K562 (cell line): ENCODE measurements around the gene DHX38. TPM values are rescaled to one million over a fixed set of nuclear protein-coding genes. Genes with fewer than 3 reads are reported as not detected.

ENCODE experiments used
- L3MBTL2 ChIP-seq: fragments of 450-650 bp; IDR thresholded peaks from 2 replicates; pipeline ENCODE4 v1.6.1; 2016; ENCODE audit warnings: mild to moderate bottlenecking, moderate library complexity
- TCF7 ChIP-seq: sonication (generic); IDR thresholded peaks from 2 replicates; pipeline ENCODE4 v1.6.1; 2016; ENCODE audit warnings: antibody characterized with exemption, borderline replicate concordance
- polyA plus RNA-seq, 8 experiments: library from polyadenylated mRNA; depleted of rRNA in 4 of 8; stranded (reverse) in 5 of 8; unstranded in 3 of 8; fragments of >200 nt; fragmentation: Nextera tagmentation in 2 of 8; fragmentation: Illumina TruSeq in 1 of 8; extraction: Ambion mirVana in 2 of 8; extraction: Trizol in 1 of 8; gene quantifications; 2 replicates each; pipeline versions ENCODE4 v1.2.1 to v1.2.3, GENCODE V29; 2011 to 2014; ENCODE audit warnings: inconsistent platforms in 1 of 8, missing spikeins in 1 of 8
- total RNA-seq, 7 experiments: library from RNA; depleted of rRNA in 6 of 7; stranded (reverse); fragments of >200 nt in 6 of 7; fragmentation: Illumina TruSeq in 2 of 7; extraction: Trizol in 2 of 7; gene quantifications; 2 replicates each; pipeline versions ENCODE4 v1.2.1 to v1.2.3, GENCODE V29; 2011 to 2021; ENCODE audit warnings: low replicate concordance in 1 of 7
- TF ChIP-seq, protein P1 (sequence below), 2 experiments: fragments of 450-650 bp; formaldehyde crosslinking in 1 of 2; IDR thresholded peaks; 2 replicates each; pipeline versions ENCODE4 v1.4.0 to v1.6.1; 2014 to 2020; ENCODE audit warnings: mild to moderate bottlenecking in 2 of 2, borderline replicate concordance in 1 of 2, low read depth in 1 of 2

DHX38 gene
- total and polyA plus RNA-seq, 9 of the 15 experiments (the other 6 are each of a cell fraction or from before 2014, with no cell fraction given): 2.8 to 76.8 (median 40.8) TPM

DNA sequence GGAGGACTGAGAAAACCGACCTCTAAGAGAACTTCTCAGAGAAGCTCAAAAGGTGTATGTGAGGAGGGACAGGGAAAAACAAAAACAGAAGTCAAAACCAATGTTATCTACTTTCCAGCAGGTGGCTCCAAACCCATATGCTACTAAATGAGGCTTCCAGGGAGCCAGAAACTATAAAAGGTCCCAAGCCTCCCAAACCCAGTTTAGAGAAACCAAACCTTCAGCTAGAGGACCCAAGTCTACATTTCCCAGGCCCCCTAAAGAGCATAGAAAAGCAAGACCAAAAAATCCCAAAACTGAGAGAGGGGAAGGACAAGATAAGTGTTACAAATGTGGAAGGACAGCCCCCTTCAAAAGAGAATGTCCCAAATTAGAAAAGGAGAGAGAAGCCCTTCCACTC lies 26.9 kb upstream of the DHX38 start (continued):
- TF ChIP-seq TCF7: no peak
- TF ChIP-seq, protein P1, sequence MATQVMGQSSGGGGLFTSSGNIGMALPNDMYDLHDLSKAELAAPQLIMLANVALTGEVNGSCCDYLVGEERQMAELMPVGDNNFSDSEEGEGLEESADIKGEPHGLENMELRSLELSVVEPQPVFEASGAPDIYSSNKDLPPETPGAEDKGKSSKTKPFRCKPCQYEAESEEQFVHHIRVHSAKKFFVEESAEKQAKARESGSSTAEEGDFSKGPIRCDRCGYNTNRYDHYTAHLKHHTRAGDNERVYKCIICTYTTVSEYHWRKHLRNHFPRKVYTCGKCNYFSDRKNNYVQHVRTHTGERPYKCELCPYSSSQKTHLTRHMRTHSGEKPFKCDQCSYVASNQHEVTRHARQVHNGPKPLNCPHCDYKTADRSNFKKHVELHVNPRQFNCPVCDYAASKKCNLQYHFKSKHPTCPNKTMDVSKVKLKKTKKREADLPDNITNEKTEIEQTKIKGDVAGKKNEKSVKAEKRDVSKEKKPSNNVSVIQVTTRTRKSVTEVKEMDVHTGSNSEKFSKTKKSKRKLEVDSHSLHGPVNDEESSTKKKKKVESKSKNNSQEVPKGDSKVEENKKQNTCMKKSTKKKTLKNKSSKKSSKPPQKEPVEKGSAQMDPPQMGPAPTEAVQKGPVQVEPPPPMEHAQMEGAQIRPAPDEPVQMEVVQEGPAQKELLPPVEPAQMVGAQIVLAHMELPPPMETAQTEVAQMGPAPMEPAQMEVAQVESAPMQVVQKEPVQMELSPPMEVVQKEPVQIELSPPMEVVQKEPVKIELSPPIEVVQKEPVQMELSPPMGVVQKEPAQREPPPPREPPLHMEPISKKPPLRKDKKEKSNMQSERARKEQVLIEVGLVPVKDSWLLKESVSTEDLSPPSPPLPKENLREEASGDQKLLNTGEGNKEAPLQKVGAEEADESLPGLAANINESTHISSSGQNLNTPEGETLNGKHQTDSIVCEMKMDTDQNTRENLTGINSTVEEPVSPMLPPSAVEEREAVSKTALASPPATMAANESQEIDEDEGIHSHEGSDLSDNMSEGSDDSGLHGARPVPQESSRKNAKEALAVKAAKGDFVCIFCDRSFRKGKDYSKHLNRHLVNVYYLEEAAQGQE (IDR thresholded peaks at IDR 0.05; ENCODE audit: borderline replicate concordance): peak; percentile 70; the same call in 1 of the 2 replicates
- TF ChIP-seq, protein P1 (CRISPR knock-in tag; IDR thresholded peaks at IDR 0.05; ENCODE audit: low read depth): no peak
- 0 out of 2 replicates have a peak, but pooled peaks have one; percentile 17 for TF ChIP-seq L3MBTL2
